Endothelial cell of umbilical vein (primary cell): ENCODE results near the gene NR6A1. TPM values are rescaled to one million over a fixed set of nuclear protein-coding genes. Genes with fewer than 3 reads are reported as not detected.

Source experiments
- BruUV-seq: library from RNA; stranded (reverse); fragments of 400-500 nt; replicated peaks from 2 replicates; lab custom pipeline; 2021; lab: Mats Ljungman, UMichigan
- CTCF ChIA-PET: fragments of 300-600, 350-600 bp; sonication (Branson Sonifier 250); formaldehyde crosslinking; loops from one replicate; lab custom pipeline; 2021; ENCODE audit warnings: antibody characterized with exemption, inconsistent platforms; lab: Charles Lee
- POLR2A ChIA-PET: fragments of 300-600, 350-600 bp; sonication (Branson Sonifier 250); formaldehyde crosslinking; loops from one replicate; lab custom pipeline; 2021; ENCODE audit warnings: antibody characterized with exemption, inconsistent platforms; lab: Charles Lee
- DNase-seq: peaks from one replicate; pipeline ENCODE4 v3.0.0-alpha.2; 2011; ENCODE audit warnings: low read depth, low spot score
- FAIRE-seq: peaks from 2 replicates; lab custom pipeline; 2011; peaks lifted over from hg19 to GRCh38; lab: Jason Lieb, UNC
- H2AFZ ChIP-seq: 2 replicates; pipeline ENCODE4 v1.6.0; 2012; ENCODE audit warnings: low read depth, low read length, control low read depth, inconsistent platforms
- H3K27ac ChIP-seq: 2 replicates; pipeline ENCODE4 v1.5.1; 2011; ENCODE audit warnings: low read depth, mild to moderate bottlenecking, control low read depth, low read length, moderate library complexity; ENCODE audit not compliant: insufficient read depth
- H3K27me3 ChIP-seq, 2 experiments: 2 replicates each; pipeline versions ENCODE4 v1.6.0 to v1.6.1; 2011; ENCODE audit warnings: low read length in 2 of 2, mixed read lengths in 1 of 2; ENCODE audit not compliant: control insufficient read depth in 2 of 2, insufficient read depth in 2 of 2
- H3K36me3 ChIP-seq, 2 experiments: 2 replicates in 1 of 2; 3 replicates in 1 of 2; pipeline ENCODE4 v1.5.1; 2011; ENCODE audit warnings: low read length in 2 of 2, mild to moderate bottlenecking in 1 of 2, moderate library complexity in 1 of 2; ENCODE audit not compliant: control insufficient read depth in 2 of 2, insufficient read depth in 2 of 2; ENCODE audit errors: extremely low read depth in 1 of 2
- H3K4me1 ChIP-seq: 3 replicates; pipeline ENCODE4 v1.5.1; 2011; ENCODE audit warnings: mild to moderate bottlenecking, low read length; ENCODE audit not compliant: control insufficient read depth, insufficient read depth; ENCODE audit errors: extremely low read depth
- H3K4me2 ChIP-seq: 2 replicates; pipeline ENCODE4 v1.6.1; 2011; ENCODE audit warnings: low read length, control low read depth, mixed read lengths; ENCODE audit not compliant: insufficient read depth
- H3K4me3 ChIP-seq, 3 experiments: fragments of 200-600 bp in 1 of 3; sonication (generic), shearing (Covaris generic) in 1 of 3; replicated peaks in 1 of 3; 2 replicates each; pipeline ENCODE4 v1.5.1; 2011 to 2016; ENCODE audit warnings: control low read depth in 3 of 3, low read length in 3 of 3, mild to moderate bottlenecking in 2 of 3, inconsistent platforms in 1 of 3, low read depth in 1 of 3, moderate library complexity in 1 of 3; ENCODE audit not compliant: insufficient read depth in 1 of 3
- H3K79me2 ChIP-seq: 2 replicates; pipeline ENCODE4 v1.6.0; 2012; ENCODE audit warnings: low read length, inconsistent platforms; ENCODE audit not compliant: control insufficient read depth, insufficient read depth
- H3K9ac ChIP-seq: replicated peaks from 2 replicates; pipeline ENCODE3; 2011; ENCODE audit warnings: low read length, control low read depth; ENCODE audit not compliant: insufficient read depth; ENCODE audit errors: extremely low read depth
- H3K9me1 ChIP-seq: replicated peaks from 3 replicates; pipeline ENCODE4 v1.6.0; 2011; ENCODE audit warnings: mild to moderate bottlenecking, low read length; ENCODE audit not compliant: control insufficient read depth, insufficient read depth; ENCODE audit errors: extremely low read depth
- H3K9me3 ChIP-seq: replicated peaks from 2 replicates; pipeline ENCODE4 v1.5.1; 2012; ENCODE audit warnings: low read length, inconsistent platforms; ENCODE audit not compliant: control insufficient read depth, insufficient read depth
- H4K20me1 ChIP-seq: replicated peaks from 2 replicates; pipeline ENCODE3; 2011; ENCODE audit warnings: mild to moderate bottlenecking, low read length; ENCODE audit not compliant: control insufficient read depth, insufficient read depth; ENCODE audit errors: extremely low read depth
- CTCF ChIP-seq, 2 donors: IDR thresholded peaks; 1 replicate in 1 of 2; 2 replicates in 1 of 2; pipeline ENCODE4 v1.5.1; 2011; ENCODE audit warnings: low read length in 2 of 2, mild to moderate bottlenecking in 2 of 2, moderate library complexity in 2 of 2, control low read depth in 1 of 2, inconsistent platforms in 1 of 2, low read depth in 1 of 2; ENCODE audit not compliant: insufficient read depth in 1 of 2; ENCODE audit errors: extremely low read depth in 1 of 2
- EZH2 ChIP-seq: IDR thresholded peaks from 2 replicates; pipeline ENCODE4 v1.6.1; 2012; ENCODE audit warnings: borderline replicate concordance, low read depth, mild to moderate bottlenecking, moderate library complexity, low read length, inconsistent platforms; ENCODE audit not compliant: severe bottlenecking
- GATA2 ChIP-seq: IDR thresholded peaks from 2 replicates; pipeline ENCODE4 v1.7.0; 2011; ENCODE audit warnings: low read depth, mild to moderate bottlenecking, moderate library complexity, mixed read lengths, low read length; ENCODE audit not compliant: insufficient read length, insufficient read depth
- JUN ChIP-seq: IDR thresholded peaks from 2 replicates; pipeline ENCODE4 v1.6.1; 2011; ENCODE audit warnings: borderline replicate concordance, low read depth; ENCODE audit not compliant: insufficient read length, insufficient read depth
- MYC ChIP-seq: IDR thresholded peaks from one replicate; pipeline ENCODE4 v1.6.1; 2011; ENCODE audit warnings: mild to moderate bottlenecking, low read depth, low read length
- POLR2A ChIP-seq: IDR thresholded peaks from 2 replicates; pipeline ENCODE4 v1.6.1; 2012; ENCODE audit warnings: low read depth, mild to moderate bottlenecking, control low read depth, low read length
- POLR2AphosphoS5 ChIP-seq: IDR thresholded peaks from 2 replicates; pipeline ENCODE4 v1.6.1; 2012; ENCODE audit warnings: low read depth, mild to moderate bottlenecking, control low read depth, low read length, moderate library complexity; ENCODE audit not compliant: insufficient read depth
- dilution Hi-C: fragments of 300-500 bp; cut with MboI; formaldehyde crosslinking; loops from one replicate; pipeline ENCODE4 v1.15.0; 2019; ENCODE audit warnings: low sequenced_read_pairs; ENCODE audit not compliant: extremely low pct_ligation_motif_present
- intact Hi-C: fragments of 100-400 bp; cut with micrococcal nuclease; formaldehyde crosslinking; loops from one replicate; pipeline ENCODE4 v1.10.0; 2022
- polyA plus RNA-seq, 4 experiments: library from polyadenylated mRNA; depleted of rRNA in 3 of 4; stranded (reverse) in 3 of 4; unstranded in 1 of 4; fragments of >200 nt; gene quantifications; 2 replicates each; pipeline versions ENCODE4 v1.2.1 to v1.2.3, GENCODE V29; 2011 to 2012; ENCODE audit warnings: missing spikeins in 1 of 4
- total RNA-seq: library from RNA; stranded (reverse); gene quantifications from 2 replicates; pipeline ENCODE4 v1.2.3, GENCODE V29; 2021
- TF ChIP-seq, protein P1 (sequence below): IDR thresholded peaks from 2 replicates; pipeline ENCODE4 v1.6.1; 2011; ENCODE audit not compliant: insufficient read depth, insufficient read length

Gene NR6A1
- total and polyA plus RNA-seq, 2 donors (not counting 3 experiments of a cell fraction or from before 2014, with no cell fraction given): 0.17 to 1.2 TPM

GRCh38 chr9:124506433-124506832 is 264.7 kb downstream of the NR6A1 start:
- ChIA-PET POLR2A (no interaction called here), CTCF (interaction anchor here (1.0 to 1.3 kb wide), 2 partner anchors 17 to 30 kb away, joined by 3 to 4 read pairs; no protein-coding TSS in a partner anchor)
- Histone ChIP-seq H3K27me3 (peaks cover 34 to 46% of the 10 kb centered on the region in 2 experiments), H3K36me3 (no peaks in the 10 kb centered on the region), H3K4me2 (no peak overlapping the region), H2AFZ (no peak overlapping the region), H3K9me1 (no peaks in the 10 kb centered on the region), H3K9me3 (no peaks in the 10 kb centered on the region), H3K27ac (no peak overlapping the region), H4K20me1 (no peaks in the 10 kb centered on the region), H3K9ac (no peak overlapping the region), H3K79me2 (no peaks in the 10 kb centered on the region), H3K4me3 (no peak overlapping the region), H3K4me1 (no peaks in the 10 kb centered on the region)
- DNase-seq: no peak
- no TSS peak for BruUV-seq
- dilution Hi-C loops (no loop called here), intact Hi-C loops (no loop called here)
- FAIRE-seq: no peak
- TF ChIP-seq POLR2AphosphoS5: no peak
- TF ChIP-seq JUN: no peak
- no peak for TF ChIP-seq POLR2A
- TF ChIP-seq, protein P1, sequence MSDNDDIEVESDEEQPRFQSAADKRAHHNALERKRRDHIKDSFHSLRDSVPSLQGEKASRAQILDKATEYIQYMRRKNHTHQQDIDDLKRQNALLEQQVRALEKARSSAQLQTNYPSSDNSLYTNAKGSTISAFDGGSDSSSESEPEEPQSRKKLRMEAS: no peak
- TF ChIP-seq MYC: no peak
- TF ChIP-seq GATA2: no peak
- no peak for TF ChIP-seq CTCF (IDR thresholded peaks at IDR 0.05; ENCODE audit: extremely low read depth in 1 of 2, insufficient read depth in 1 of 2, low read depth in 1 of 2, low read length in 2 of 2)
- no peak for TF ChIP-seq EZH2
